Measurements from ENCODE around the gene LY6G6D. TPM values are rescaled to one million over a fixed set of nuclear protein-coding genes. Genes with fewer than 3 reads are reported as not detected.
A peak's percentile ranks its signal among the peaks of the same experiment; 100 is the strongest.

The LY6G6D gene
- total and polyA plus RNA-seq, 2 experiments from 2014 or later, result 3.0 TPM; not detected in 1

- no peaks in the 10 kb centered on the region for H3K36me3 ChIP-seq (replicated peaks; ENCODE audit: insufficient read depth, low read depth)
- H3K27ac ChIP-seq, result peak within 1 kb of the TSS; percentile 99
- no peaks in the 10 kb centered on the region for H3K9me2 ChIP-seq (replicated peaks; ENCODE audit: insufficient read depth)
- peaks cover 17% of the 10 kb centered on the region for H4K20me1 ChIP-seq (ENCODE audit: insufficient read depth, poor library complexity, severe bottlenecking)
- 45% methylated on average over 27 of the region's 36 CpGs for WGBS (ENCODE audit: low lambda C conversion rate, missing lambda C conversion rate)
- no peaks in the 10 kb centered on the region for H3K9me3 ChIP-seq (ENCODE audit: low read depth)
- peak within 1 kb of the TSS; percentile 36 for H2AFZ ChIP-seq
- H3K4me2 ChIP-seq, result peak within 1 kb of the TSS; percentile 82
- no peaks in the 10 kb centered on the region for H3K27me3 ChIP-seq
- DNase-seq (ENCODE audit: low spot score), result peak; percentile 31
- TF ChIP-seq CTCF (IDR thresholded peaks at IDR 0.05; ENCODE audit: poor library complexity), result peak; percentile 76
- no peak for TF ChIP-seq EZH2phosphoT487 (IDR thresholded peaks at IDR 0.05; ENCODE audit: low read depth, severe bottlenecking, unreplicated experiment)
- H3K79me2 ChIP-seq, result peaks cover 42% of the 10 kb centered on the region
- peaks cover 12% of the 10 kb centered on the region for H3K4me1 ChIP-seq (ENCODE audit: insufficient read depth)
- H3K4me3 ChIP-seq, result peak within 1 kb of the TSS; percentile 89
Observed at GRCh38 chr6:31728767-31729514, 13.8 kb downstream of the LY6G6D start, which contains the start of gene DDAH2. DDAH2 (minus strand) TSS chr6:31729299; CDS start chr6:31729161, 138 bp downstream.

GRCh38 chr6:31729515-31729978, 14.4 kb downstream of the LY6G6D start:
- peak overlapping the region; percentile 89 for H3K4me3 ChIP-seq
- DNase-seq (ENCODE audit: low spot score), result peak; percentile 93
- peaks cover 48% of the 10 kb centered on the region for H3K79me2 ChIP-seq
- peak overlapping the region; percentile 99 for H3K27ac ChIP-seq
- H2AFZ ChIP-seq, result peak overlapping the region; percentile 36
- peaks cover 23% of the 10 kb centered on the region for H4K20me1 ChIP-seq (ENCODE audit: insufficient read depth, poor library complexity, severe bottlenecking)
- WGBS (ENCODE audit: low lambda C conversion rate, missing lambda C conversion rate), result 1% methylated on average over 29 of the region's 29 CpGs
- no peaks in the 10 kb centered on the region for H3K27me3 ChIP-seq
- H3K36me3 ChIP-seq (replicated peaks; ENCODE audit: insufficient read depth, low read depth), result no peaks in the 10 kb centered on the region
- H3K4me2 ChIP-seq, result peak overlapping the region; percentile 82
- no peaks in the 10 kb centered on the region for H3K9me2 ChIP-seq (replicated peaks; ENCODE audit: insufficient read depth)
- H3K9me3 ChIP-seq (ENCODE audit: low read depth), result no peaks in the 10 kb centered on the region
- peaks cover 18% of the 10 kb centered on the region for H3K4me1 ChIP-seq (ENCODE audit: insufficient read depth)
- TF ChIP-seq CTCF (IDR thresholded peaks at IDR 0.05; ENCODE audit: poor library complexity) (no peak), EZH2 (IDR thresholded peaks at IDR 0.05; ENCODE audit: borderline replicate concordance) (no peak), EZH2phosphoT487 (IDR thresholded peaks at IDR 0.05; ENCODE audit: low read depth, severe bottlenecking, unreplicated experiment) (no peak)

- H3K36me3 ChIP-seq (replicated peaks; ENCODE audit: insufficient read depth, low read depth), result no peaks in the 10 kb centered on the region
- peaks cover 25% of the 10 kb centered on the region for H4K20me1 ChIP-seq (ENCODE audit: insufficient read depth, poor library complexity, severe bottlenecking)
- peaks cover 54% of the 10 kb centered on the region for H3K79me2 ChIP-seq
- H3K9me2 ChIP-seq (replicated peaks; ENCODE audit: insufficient read depth), result no peaks in the 10 kb centered on the region
- H3K9me3 ChIP-seq (ENCODE audit: low read depth), result no peaks in the 10 kb centered on the region
- WGBS (ENCODE audit: low lambda C conversion rate, missing lambda C conversion rate), result 3% methylated on average over 45 of the region's 46 CpGs
- peak overlapping the region; percentile 99 for H3K27ac ChIP-seq
- peak; percentile 97 for DNase-seq (ENCODE audit: low spot score)
- no peaks in the 10 kb centered on the region for H3K27me3 ChIP-seq
- peak overlapping the region; percentile 82 for H3K4me2 ChIP-seq
- H3K4me1 ChIP-seq (ENCODE audit: insufficient read depth), result peaks cover 19% of the 10 kb centered on the region
- TF ChIP-seq EZH2 (IDR thresholded peaks at IDR 0.05; ENCODE audit: borderline replicate concordance) (no peak), CTCF (IDR thresholded peaks at IDR 0.05; ENCODE audit: poor library complexity) (no peak), EZH2phosphoT487 (IDR thresholded peaks at IDR 0.05; ENCODE audit: low read depth, severe bottlenecking, unreplicated experiment) (no peak)
- peak overlapping the region; percentile 36 for H2AFZ ChIP-seq
- H3K4me3 ChIP-seq, result peak overlapping the region; percentile 89
Observed at GRCh38 chr6:31729979-31730630, 15.0 kb downstream of the LY6G6D start.
